NCI-H1105 (cell line): ENCODE results near the gene CAP1.
"Not testable (repeated sequence)": the region's sequence is repeated elsewhere in the genome, so short reads cannot be mapped to it uniquely, and the experiment has no call there.

Experiments
- DNase-seq: peaks from one replicate; lab custom pipeline; 2025; lab: John Stamatoyannopoulos, UW

CAP1 gene, protein sequence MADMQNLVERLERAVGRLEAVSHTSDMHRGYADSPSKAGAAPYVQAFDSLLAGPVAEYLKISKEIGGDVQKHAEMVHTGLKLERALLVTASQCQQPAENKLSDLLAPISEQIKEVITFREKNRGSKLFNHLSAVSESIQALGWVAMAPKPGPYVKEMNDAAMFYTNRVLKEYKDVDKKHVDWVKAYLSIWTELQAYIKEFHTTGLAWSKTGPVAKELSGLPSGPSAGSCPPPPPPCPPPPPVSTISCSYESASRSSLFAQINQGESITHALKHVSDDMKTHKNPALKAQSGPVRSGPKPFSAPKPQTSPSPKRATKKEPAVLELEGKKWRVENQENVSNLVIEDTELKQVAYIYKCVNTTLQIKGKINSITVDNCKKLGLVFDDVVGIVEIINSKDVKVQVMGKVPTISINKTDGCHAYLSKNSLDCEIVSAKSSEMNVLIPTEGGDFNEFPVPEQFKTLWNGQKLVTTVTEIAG

DNA sequence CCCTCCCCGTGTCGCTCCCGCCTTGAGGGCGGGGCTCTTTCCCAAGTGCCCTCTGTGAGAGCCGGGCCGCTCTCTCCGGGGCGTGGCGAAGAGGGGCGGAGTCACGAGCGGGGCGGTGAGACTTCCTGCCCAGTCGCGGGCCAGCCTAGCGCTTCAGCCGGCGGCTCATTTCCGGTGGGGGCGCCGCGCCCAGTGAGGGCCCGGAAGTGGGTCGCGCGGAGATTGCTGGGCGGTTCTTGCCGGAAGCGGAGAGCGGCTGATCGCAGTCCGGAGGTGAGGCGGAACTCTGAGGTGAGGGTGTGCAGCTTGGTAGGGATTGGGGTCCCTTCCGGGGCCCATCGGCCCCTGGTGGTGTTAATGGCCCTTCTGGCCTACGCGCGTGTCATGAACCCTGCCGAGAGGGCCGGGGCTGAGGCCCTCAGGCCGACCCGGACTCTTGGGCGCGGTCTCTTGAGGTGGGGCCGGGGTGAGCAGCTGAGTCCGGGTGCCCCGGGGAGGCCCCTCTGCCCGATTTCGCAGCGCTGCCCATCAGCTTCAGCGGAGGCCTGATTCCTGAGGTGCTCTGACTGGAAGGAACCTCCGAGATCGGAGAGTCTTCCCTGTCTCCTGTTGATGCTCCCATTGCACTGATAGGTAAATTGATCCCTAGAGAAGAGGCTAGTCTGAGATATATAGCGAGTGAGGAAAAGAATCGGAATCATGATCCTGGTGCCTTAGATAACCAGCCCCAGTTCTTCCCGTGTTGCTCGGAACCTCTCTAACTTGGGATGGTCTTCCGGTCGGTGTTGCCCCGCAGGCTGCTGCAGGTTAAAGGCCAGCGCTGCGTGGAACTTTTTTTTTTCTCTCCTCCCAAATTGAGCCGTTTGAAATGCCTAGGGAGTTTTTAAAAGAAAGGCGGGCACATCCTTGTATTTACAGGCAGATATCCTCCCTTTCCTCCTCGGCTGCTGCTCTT, at the start of gene CAP1:
CAP1 (plus strand) TSS at position 219 of the 955 bp plus-strand sequence. CDS start 18,618 bp downstream, outside the sequence.
- DNase-seq, result peak; percentile 99

DNA sequence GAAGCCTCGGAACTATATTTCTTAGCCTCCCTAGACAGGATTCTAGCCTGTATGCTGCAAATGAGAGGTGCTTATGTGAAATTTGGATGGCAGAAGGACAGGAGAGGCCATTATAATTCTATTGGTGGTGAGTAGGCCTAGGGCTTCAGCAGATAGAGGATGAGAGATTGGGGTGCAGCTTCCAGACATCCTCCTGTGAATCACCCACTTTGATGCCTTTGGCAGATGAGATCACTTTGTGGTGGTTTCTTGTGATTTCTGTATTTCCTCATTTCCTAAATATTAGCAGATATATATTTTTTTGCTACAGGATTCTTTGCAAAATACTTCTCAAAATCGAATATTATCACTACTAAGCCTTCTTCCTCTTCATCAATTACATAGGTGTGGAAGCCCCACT, 48.3 kb upstream of the CAP1 start:
- no peak for DNase-seq

DNA sequence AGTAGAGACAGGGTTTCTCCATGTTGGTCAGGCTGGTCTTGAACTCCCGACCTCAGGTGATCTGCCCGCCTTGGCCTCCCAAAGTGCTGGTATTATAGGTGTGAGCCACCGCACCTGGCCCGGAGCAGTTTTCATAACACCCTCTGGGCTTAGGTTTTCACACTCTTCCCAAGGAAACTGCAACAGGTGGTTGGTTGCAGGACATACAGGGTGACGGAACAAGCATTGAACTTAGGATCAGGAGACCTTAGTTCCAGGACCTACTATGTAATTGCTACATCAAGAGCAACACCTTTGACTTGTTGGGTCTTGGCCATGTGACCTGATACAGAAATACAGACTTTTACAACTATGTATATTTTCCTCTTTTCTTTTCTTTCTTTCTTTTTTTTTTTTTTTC, 47.6 kb upstream of the CAP1 start:
- no peak for DNase-seq

DNA sequence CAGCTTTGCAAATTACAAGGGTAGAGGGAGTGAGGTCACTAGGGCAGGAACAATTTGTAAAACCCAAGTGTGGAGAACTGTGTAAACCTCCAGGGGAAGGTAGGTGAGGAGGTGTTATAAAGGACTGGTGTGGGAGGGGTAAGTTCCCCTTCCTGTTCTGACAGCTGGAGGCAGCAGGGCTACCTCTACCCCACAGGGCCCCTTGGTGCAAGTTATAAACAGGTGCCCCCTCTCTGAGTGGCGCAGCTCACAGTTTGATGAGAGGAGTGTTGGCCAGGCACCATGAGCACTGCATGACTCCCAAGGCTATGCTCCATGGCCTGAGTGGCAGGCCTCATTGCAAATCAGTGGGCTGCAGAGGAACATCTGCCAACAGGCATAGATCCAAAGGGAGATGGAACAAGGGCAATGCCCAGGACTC, 44.5 kb upstream of the CAP1 start:
- no peak for DNase-seq

DNA sequence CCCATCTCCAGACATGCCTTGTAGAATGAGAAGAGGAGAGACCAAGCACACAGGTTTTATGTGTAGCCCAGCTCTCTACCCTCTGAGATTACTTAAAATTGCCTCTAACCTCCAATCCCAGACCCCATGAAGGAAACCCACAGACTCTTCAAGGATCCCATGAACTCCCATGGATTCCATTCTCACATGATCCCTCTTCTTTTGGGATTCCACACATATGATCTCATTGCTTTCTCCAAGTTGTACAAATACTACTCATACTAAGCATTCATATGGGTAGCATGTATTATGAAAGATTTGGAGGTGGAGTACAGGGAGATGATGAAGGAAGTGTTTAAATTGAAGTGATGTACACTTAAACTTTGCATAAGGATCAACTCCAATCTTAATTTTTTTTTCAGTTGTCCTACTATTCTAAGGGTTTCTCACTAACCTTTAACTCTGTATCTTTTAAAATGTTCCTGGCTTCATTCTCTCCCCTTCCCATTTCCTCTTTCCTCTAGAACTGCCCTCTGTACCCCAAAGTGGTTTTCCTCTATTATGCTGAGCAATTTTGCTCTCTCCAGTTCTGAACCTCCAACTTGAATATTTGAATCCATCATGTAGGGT, 44.0 kb upstream of the CAP1 start:
- DNase-seq, result no peak

DNA sequence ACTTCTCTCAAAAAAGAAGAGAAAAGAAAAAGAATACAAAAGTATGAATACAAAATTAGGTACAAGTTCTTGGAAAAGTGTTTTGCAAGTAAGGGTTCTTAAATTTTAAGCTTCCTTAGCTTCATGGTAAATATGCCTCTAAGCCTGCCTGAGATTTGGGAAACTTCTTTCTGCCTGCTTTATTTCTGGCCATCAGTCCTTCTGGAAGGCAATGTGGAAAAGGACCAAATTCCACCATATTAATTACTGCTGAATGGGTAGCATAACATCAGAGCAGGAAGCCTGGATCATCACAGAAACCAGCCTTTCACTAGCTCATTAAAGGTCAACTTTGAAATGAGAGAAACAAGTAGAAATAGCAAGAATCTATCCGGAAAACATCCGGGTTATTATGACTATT, 39.1 kb upstream of the CAP1 start:
- no peak for DNase-seq

DNA sequence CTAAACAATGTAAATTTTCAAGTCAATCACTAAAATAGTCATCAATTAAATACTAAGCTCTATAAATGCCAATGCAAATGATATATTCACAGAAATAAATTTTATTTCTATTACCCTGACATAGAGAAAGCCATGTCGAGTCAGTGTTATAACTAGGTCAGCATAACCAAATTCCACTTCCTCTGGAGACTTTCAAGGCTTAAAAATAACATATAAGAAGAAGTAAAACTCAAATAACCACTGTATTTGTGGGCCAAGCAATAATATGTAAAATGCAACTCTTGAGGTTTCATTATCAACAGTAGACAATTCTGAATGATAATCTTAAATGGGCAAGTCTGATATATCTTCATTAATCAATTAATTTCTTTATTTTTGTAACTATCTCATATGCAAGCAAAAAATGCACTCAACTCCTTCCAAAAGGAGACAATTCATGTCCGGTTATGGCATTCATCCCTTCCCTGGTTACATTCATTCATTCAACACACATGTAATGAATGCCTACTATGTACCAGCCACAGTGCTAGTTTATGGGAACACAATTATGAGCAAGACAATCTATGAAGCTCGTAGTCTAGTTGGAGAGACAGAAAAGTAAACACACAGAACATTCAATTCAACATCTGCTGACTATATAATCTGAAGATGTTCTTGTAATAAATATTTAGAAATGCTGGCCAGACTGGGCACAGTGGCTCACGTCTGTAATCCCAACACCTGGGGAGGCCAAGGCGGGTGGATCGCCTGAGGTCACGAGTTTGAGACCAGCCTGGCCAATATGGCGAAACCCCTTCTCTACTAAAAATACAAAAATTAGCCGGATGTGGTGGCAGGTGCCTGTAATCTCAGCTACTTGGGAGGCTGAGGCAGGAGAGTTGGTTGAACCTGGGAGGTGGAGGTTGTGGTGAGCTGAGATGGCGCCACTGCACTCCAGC, 37.1 kb upstream of the CAP1 start:
- DNase-seq, result no peak

DNA sequence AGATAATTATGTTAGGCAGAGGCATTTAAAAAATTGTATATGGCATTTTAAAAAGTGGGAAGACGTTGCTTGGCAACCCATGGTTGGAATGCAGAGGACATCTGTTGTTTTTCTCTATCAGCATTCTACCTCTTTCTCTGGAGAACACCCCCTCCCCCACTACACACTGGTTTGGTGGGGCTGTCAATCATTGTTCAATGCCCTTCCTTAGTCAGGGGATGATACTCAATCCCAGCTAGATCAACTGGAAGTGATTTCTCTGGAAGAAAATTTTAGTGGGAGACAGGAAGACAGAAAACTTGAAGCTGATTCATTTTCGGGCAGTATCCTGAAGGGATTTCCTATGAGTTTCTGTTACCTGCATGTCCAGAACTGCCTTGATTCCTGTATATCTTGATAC, 35.7 kb upstream of the CAP1 start:
- no peak for DNase-seq

DNA sequence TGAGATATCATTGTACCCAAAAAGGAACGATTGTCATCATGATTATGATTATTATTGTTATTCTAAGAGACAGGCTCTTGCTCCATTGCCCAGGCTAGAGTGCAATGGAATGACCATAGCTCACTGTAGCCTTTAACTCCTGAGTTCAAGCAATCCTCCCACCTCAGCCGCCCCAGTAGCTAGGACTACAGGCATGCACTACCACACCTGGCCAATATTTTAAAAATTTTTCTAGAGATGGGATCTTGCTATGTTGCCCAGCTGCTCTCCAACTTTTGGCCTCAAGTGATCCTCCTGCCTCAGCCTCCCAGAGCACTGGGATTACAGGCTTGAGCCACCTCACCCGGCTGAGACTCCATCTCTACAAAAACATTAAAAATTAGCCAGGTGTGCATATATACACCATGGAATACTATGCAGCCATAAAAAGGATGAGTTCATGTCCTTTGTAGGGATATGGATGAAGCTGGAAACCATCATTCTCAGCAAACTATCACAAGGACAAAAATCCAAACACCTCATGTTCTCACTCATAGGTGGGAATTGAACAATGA, 33.0 kb upstream of the CAP1 start:
- DNase-seq, result not testable (repeated sequence)

DNA sequence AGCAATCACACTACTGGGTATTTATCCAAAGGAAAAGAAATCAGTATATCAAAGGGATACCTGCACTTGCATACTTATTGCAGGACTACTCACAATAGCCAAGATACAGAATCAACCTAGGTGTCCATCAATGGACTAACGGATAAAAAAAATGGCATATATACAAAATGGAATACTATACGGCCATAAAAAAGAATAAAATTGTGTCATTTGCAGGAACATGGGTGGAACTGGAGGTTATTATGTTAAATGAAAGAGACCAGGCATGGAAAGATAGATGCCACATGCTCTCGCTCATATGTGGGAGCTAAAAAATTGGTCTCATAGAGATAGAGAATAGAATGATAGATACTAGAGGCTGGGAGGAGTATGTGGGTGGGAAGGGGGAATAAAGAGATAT, 29.3 kb upstream of the CAP1 start:
- DNase-seq, result no peak

DNA sequence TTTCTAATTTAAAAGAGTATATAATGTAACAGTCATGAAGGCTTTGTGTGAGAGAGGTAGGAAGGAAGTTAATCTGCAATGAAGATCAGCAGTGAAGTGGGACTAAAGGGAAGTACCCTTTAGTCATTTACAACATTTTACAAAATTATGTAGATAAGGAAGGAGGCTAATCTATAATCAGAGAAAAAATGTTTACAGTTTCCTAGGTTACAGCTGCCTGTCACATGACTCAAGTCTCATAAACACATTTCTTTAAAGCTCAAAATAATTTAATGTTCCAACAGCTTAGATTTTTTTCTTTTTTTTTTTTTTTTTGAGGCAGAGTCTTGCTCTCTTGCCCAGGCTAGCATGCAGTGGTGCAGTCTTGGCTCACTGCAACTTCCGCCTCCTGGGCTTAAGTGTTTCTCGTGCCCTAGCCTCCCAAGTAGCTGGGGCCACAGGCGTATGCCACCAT, 26.2 kb upstream of the CAP1 start:
- no peak for DNase-seq

DNA sequence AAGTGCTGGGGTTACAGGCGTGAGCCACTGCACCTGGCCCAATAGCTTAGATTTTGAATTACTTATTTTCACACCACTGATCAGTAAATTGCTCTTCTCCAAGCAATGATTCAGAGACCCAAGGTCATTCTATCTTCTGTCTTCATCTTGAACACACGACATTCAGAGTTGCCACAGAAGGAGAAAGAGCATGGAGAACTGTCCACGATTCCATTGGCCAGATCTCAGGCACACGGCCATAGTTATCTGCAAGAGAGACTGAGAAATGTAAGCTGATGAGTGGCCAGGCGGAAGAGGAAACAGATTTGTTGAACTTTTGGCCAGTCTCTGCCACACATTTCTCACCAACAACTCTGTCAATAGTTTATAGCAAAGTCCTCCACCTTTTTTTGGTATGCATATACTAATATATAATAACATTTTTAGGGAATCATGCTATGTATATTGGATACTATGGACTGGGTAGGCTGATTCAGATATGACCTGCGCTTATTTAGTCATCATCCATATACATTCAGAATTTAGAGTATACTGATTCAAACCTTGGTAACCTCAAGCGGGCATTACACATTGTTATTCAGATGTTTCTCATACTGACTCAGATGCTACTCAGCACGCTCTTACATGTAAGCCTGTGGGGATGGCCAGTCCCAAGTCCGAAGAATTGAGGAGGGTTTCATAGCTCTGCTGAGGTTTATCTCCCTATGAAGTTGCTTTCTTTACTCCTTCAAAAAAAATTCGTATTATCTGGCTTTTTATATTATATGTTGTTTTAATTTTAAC, 25.5 kb upstream of the CAP1 start:
- no peak for DNase-seq

DNA sequence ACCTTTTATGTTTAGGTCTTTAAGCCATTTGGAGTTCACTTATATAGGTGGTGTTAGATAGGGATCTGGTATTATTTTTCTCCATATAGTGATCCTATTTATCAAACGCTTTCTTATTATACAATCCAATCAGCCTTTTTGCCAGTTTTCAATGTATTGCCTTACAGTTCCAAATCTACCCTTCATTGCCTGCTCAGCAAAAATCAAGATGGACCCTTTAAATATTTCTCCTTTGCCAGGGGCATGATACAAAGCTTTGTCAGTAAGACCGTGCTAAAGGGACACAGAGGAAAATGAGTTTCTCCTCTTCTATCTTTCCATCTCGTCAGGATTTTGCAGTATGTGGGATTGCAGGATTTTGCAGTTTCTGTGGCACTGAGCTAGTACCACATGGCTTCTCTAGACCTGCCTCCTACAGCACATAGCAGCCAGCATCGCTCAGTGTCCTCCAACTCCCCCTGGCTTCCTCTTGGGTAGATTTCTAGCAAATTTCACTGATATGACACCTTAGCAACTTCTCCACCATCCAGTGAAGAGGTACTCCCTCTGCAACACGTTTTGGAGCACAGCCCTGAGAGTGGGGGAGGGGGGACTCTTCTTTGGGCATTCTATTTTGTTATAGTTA, 22.5 kb upstream of the CAP1 start:
- no peak for DNase-seq

DNA sequence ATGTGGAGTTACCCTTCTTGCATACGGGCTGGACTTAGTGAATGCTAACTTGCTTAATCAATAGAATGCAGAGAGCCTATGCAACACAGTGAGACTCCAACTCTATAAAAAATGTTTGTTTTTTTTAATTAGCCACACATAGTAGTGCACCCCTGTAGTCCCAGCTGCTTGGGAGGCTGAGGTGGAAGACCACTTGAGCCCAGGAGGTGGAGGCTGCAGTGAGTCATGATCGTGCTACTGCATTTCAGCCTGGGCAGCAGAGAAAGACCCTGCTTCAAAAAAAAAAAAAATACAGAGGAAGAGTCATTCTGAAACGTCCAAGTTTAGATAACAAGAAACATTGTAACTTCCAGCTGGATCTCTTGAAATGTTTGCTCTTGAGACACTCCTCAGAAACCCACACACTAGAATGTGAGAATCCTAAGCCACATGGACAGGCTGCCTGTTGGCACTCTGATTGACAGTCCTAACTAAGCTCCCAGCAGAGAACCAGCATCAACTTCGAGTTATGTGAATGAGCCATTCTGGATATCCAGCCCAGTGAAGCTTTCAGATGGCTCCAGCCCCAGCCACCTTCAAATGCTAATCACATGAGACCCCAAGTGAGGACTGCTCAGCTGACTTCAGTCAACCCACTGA, 20.0 kb upstream of the CAP1 start:
- no peak for DNase-seq

DNA sequence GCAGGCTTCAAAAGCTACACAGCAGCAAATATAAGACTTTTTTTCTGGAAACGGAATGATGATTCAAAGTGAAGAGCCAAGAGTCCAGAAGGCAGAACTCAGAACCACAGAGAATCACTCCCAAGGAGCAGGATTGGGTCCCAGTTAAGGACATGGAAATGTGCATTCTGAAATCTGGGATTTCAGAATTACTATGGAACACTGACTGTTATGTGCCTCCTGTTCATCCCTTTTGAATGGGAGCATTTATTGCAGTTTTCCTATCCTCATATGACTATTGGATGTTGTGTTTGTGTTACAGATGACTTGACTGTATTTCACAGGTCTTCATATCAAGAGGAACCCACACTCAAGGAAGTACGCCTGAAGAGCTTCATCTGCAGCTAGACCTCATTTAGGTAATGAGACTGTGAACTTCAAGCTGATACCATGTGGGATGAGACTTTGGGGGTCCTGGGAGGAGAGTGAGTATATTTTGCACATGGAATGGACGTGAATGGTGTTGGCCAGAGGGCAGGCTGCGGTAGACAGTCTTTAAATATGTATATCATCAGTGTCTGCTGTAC, 17.1 kb upstream of the CAP1 start:
- DNase-seq, result no peak

DNA sequence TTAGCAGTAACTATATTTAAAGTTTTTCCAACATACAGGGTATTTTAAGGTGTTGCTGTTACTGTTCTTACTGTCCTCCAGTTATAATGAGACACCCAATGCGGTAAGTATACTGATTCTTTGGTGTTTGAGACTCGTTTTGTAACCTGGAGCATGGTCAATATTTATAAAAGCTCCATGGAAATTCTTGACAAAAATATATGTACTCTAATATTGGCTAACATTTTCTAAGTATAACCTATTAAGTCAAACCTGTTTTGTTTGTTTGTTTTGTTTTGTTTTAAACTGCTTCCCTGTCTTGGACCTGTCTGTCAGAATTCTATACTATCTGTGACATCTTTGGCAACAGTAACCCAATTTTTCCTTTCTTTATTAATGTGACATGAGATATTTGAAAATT, 15.9 kb upstream of the CAP1 start:
- DNase-seq, result no peak

DNA sequence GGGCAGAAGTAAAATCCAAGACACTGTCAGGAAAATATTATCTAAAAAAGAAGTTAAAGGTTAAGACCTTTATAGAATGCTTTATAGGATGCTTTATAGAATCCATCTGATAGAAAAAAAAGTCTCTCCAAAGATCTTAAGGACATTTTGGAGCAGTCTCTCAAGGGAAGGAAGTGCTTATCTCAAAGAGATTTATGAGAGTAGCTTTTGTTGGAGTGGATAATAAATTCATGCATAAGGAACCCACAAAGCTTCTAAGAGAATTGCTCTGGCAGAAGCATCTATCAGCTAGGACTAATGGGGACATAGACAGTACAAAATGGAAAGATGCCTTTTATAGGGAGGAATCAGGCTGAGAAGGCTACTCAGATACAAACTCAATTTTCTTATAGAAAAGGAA, 12.9 kb upstream of the CAP1 start:
- DNase-seq, result no peak

DNA sequence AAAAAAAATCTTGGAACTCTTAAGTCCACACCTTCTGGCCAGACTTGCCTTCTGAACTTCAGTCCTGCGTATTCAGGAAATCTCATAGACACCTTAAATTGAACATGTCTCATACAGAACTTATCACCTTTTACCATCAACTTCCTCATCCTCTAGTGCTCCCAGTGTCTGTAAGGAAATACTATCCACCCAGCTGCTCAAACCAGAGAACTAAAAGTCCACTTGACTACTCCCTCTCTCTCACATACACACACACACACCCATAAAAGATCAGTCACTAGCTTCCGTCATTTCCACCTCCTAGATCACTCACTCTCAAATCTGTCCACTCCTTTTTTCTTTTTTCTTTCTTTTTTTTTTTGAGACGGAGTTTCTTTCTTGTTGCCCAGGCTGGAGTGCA, 10.9 kb upstream of the CAP1 start:
- no peak for DNase-seq
